WTC11 (cell line): ENCODE results near the gene AKT2. TPM values are rescaled to one million over a fixed set of nuclear protein-coding genes. Genes with fewer than 3 reads are reported as not detected.

ENCODE experiments used
- ATAC-seq: fragments of 200-7000 bp; cut with Tn5 transposase; 2 replicates; pipeline ENCODE4 v1.10.0; 2021; ENCODE audit warnings: mild to moderate bottlenecking, moderate library complexity
- CTCF ChIA-PET: fragments of 300-600 bp; sonication (Branson Sonifier 250); formaldehyde crosslinking; loops from one replicate; lab custom pipeline; 2021; ENCODE audit warnings: antibody characterized with exemption; lab: Charles Lee
- POLR2A ChIA-PET: fragments of 350-600 bp; sonication (Branson Sonifier 250); formaldehyde crosslinking; loops from one replicate; lab custom pipeline; 2021; ENCODE audit warnings: antibody characterized with exemption; lab: Charles Lee
- DNase-seq: peaks from one replicate; pipeline ENCODE4 v3.0.0; 2021; ENCODE audit warnings: low spot score
- H3K27ac Mint-ChIP-seq: 2 replicates; pipeline ENCODE4 v1.8.0; 2021; ENCODE audit warnings: mixed read lengths
- H3K27me3 Mint-ChIP-seq: 2 replicates; pipeline ENCODE4 v1.8.0; 2021; ENCODE audit warnings: low read depth, mild to moderate bottlenecking, moderate library complexity, mixed read lengths
- H3K36me3 Mint-ChIP-seq: 2 replicates; pipeline ENCODE4 v1.8.0; 2021; ENCODE audit warnings: mixed read lengths
- H3K4me1 Mint-ChIP-seq: 2 replicates; pipeline ENCODE4 v1.8.0; 2022; ENCODE audit warnings: mixed read lengths
- H3K4me3 Mint-ChIP-seq: 2 replicates; pipeline ENCODE4 v1.8.0; 2021; ENCODE audit warnings: mild to moderate bottlenecking, moderate library complexity, mixed read lengths
- H3K9me3 Mint-ChIP-seq: 2 replicates; pipeline ENCODE4 v1.8.0; 2021; ENCODE audit warnings: mixed read lengths
- ATF2 ChIP-seq: sonication (generic); formaldehyde crosslinking; IDR thresholded peaks from 2 replicates; pipeline ENCODE4 v1.8.1; 2022; ENCODE audit warnings: low read depth, missing genetic modification reagents, borderline replicate concordance
- CDX4 ChIP-seq: fragments of 250-450 bp; sonication (Bioruptor Pico); IDR thresholded peaks from 2 replicates; pipeline ENCODE4 v1.9.0; 2021; ENCODE audit warnings: moderate library complexity, mild to moderate bottlenecking, inconsistent platforms, borderline replicate concordance
- FOXP1 ChIP-seq: sonication (generic); formaldehyde crosslinking; IDR thresholded peaks from 2 replicates; pipeline ENCODE4 v1.8.0; 2022; ENCODE audit warnings: missing genetic modification reagents, mild to moderate bottlenecking, moderate library complexity, borderline replicate concordance
- HMGA2 ChIP-seq: fragments of 250-450 bp; sonication (Bioruptor Pico); IDR thresholded peaks from 2 replicates; pipeline ENCODE4 v1.4.0; 2021; ENCODE audit warnings: mild to moderate bottlenecking, moderate library complexity
- IRF2 ChIP-seq: sonication (generic); formaldehyde crosslinking; IDR thresholded peaks from 2 replicates; pipeline ENCODE4 v1.8.0; 2022; ENCODE audit warnings: low read depth, missing genetic modification reagents, borderline replicate concordance
- NR3C1 ChIP-seq: sonication (generic); formaldehyde crosslinking; conservative IDR thresholded peaks from 2 replicates; pipeline ENCODE4 v1.8.1; 2023; ENCODE audit warnings: low read depth, mild to moderate bottlenecking, missing genetic modification reagents
- SMAD3 ChIP-seq: sonication (generic); formaldehyde crosslinking; IDR thresholded peaks from 2 replicates; pipeline ENCODE4 v1.8.0; 2022; ENCODE audit warnings: missing genetic modification reagents, mild to moderate bottlenecking, borderline replicate concordance
- ZNF121 ChIP-seq: sonication (generic); formaldehyde crosslinking; IDR thresholded peaks from 2 replicates; pipeline ENCODE4 v1.8.0; 2023; ENCODE audit warnings: missing genetic modification reagents
- total RNA-seq: library from RNA; stranded (reverse); gene quantifications from 3 replicates; pipeline ENCODE4 v1.2.3, GENCODE V29; 2021
- TF ChIP-seq, protein P1 (sequence below): sonication (generic); formaldehyde crosslinking; IDR thresholded peaks from 2 replicates; pipeline ENCODE4 v1.8.0; 2022; ENCODE audit warnings: missing genetic modification reagents
- TF ChIP-seq, protein P2 (sequence below): sonication (generic); formaldehyde crosslinking; IDR thresholded peaks from 2 replicates; pipeline ENCODE4 v1.8.0; 2023; ENCODE audit warnings: missing genetic modification reagents, mild to moderate bottlenecking, borderline replicate concordance
- TF ChIP-seq, protein P3 (sequence below): fragments of 250-450 bp; sonication (Bioruptor Pico); IDR thresholded peaks from 2 replicates; pipeline ENCODE4 v1.9.0; 2021; ENCODE audit warnings: mild to moderate bottlenecking, borderline replicate concordance
- TF ChIP-seq, protein P4 (sequence below): fragments of 250-450 bp; sonication (Bioruptor Pico); conservative IDR thresholded peaks from 2 replicates; pipeline ENCODE4 v1.9.0; 2021; ENCODE audit warnings: mild to moderate bottlenecking
- TF ChIP-seq, protein P5 (sequence below): sonication (generic); formaldehyde crosslinking; IDR thresholded peaks from 2 replicates; pipeline ENCODE4 v1.8.1; 2023; ENCODE audit warnings: mild to moderate bottlenecking, missing genetic modification reagents

AKT2 gene
- total RNA-seq, 1 experiment from 2014 or later = 156 TPM

DNA sequence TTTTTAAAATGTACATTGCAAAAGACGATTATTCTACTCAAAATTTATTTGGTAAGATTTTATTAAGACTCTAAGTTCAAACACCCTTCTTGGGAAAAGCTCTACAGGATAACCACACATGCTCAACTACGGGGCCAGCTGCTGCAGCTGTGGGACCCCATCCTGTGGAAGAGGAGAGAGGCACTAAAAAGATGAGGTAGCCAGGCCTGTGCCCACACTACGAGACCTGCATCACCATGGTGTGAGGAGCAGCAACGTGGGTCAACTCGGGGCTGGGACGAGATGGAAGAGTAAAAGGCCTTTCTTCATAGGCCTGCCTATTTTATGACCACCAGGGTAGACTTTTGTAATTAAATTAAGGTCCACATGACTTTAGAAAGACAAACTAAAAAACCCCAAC, 54.1 kb downstream of the AKT2 start:
- ChIA-PET POLR2A (no interaction called here), CTCF (interaction anchor here (0.6 to 3.5 kb wide), 7 partner anchors 8 to 306 kb away, joined by 3 to 28 read pairs (median 5); partner anchors contain the start of gene TTC9B)
- no peaks in the 10 kb centered on the region for H3K9me3 Mint-ChIP-seq
- peaks cover 36% of the 10 kb centered on the region for H3K4me1 Mint-ChIP-seq
- no peak overlapping the region; the same call in 1 of the 2 replicates for H3K4me3 Mint-ChIP-seq
- ATAC-seq = no peak
- DNase-seq = no peak
- H3K27ac Mint-ChIP-seq = peak overlapping the region; percentile 92; the same call in 1 of the 2 replicates
- H3K36me3 Mint-ChIP-seq = no peaks in the 10 kb centered on the region
- TF ChIP-seq NR3C1 (CRISPR knock-in tag) (no peak), FOXP1 (CRISPR knock-in tag) (no peak), CDX4 (CRISPR knock-in tag) (no peak), SMAD3 (CRISPR knock-in tag) (no peak)
- TF ChIP-seq, protein P1, sequence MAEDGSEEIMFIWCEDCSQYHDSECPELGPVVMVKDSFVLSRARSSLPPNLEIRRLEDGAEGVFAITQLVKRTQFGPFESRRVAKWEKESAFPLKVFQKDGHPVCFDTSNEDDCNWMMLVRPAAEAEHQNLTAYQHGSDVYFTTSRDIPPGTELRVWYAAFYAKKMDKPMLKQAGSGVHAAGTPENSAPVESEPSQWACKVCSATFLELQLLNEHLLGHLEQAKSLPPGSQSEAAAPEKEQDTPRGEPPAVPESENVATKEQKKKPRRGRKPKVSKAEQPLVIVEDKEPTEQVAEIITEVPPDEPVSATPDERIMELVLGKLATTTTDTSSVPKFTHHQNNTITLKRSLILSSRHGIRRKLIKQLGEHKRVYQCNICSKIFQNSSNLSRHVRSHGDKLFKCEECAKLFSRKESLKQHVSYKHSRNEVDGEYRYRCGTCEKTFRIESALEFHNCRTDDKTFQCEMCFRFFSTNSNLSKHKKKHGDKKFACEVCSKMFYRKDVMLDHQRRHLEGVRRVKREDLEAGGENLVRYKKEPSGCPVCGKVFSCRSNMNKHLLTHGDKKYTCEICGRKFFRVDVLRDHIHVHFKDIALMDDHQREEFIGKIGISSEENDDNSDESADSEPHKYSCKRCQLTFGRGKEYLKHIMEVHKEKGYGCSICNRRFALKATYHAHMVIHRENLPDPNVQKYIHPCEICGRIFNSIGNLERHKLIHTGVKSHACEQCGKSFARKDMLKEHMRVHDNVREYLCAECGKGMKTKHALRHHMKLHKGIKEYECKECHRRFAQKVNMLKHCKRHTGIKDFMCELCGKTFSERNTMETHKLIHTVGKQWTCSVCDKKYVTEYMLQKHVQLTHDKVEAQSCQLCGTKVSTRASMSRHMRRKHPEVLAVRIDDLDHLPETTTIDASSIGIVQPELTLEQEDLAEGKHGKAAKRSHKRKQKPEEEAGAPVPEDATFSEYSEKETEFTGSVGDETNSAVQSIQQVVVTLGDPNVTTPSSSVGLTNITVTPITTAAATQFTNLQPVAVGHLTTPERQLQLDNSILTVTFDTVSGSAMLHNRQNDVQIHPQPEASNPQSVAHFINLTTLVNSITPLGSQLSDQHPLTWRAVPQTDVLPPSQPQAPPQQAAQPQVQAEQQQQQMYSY (CRISPR knock-in tag) = no peak
- TF ChIP-seq, protein P2, sequence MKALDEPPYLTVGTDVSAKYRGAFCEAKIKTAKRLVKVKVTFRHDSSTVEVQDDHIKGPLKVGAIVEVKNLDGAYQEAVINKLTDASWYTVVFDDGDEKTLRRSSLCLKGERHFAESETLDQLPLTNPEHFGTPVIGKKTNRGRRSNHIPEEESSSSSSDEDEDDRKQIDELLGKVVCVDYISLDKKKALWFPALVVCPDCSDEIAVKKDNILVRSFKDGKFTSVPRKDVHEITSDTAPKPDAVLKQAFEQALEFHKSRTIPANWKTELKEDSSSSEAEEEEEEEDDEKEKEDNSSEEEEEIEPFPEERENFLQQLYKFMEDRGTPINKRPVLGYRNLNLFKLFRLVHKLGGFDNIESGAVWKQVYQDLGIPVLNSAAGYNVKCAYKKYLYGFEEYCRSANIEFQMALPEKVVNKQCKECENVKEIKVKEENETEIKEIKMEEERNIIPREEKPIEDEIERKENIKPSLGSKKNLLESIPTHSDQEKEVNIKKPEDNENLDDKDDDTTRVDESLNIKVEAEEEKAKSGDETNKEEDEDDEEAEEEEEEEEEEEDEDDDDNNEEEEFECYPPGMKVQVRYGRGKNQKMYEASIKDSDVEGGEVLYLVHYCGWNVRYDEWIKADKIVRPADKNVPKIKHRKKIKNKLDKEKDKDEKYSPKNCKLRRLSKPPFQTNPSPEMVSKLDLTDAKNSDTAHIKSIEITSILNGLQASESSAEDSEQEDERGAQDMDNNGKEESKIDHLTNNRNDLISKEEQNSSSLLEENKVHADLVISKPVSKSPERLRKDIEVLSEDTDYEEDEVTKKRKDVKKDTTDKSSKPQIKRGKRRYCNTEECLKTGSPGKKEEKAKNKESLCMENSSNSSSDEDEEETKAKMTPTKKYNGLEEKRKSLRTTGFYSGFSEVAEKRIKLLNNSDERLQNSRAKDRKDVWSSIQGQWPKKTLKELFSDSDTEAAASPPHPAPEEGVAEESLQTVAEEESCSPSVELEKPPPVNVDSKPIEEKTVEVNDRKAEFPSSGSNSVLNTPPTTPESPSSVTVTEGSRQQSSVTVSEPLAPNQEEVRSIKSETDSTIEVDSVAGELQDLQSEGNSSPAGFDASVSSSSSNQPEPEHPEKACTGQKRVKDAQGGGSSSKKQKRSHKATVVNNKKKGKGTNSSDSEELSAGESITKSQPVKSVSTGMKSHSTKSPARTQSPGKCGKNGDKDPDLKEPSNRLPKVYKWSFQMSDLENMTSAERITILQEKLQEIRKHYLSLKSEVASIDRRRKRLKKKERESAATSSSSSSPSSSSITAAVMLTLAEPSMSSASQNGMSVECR (CRISPR knock-in tag) = no peak
- TF ChIP-seq, protein P3, sequence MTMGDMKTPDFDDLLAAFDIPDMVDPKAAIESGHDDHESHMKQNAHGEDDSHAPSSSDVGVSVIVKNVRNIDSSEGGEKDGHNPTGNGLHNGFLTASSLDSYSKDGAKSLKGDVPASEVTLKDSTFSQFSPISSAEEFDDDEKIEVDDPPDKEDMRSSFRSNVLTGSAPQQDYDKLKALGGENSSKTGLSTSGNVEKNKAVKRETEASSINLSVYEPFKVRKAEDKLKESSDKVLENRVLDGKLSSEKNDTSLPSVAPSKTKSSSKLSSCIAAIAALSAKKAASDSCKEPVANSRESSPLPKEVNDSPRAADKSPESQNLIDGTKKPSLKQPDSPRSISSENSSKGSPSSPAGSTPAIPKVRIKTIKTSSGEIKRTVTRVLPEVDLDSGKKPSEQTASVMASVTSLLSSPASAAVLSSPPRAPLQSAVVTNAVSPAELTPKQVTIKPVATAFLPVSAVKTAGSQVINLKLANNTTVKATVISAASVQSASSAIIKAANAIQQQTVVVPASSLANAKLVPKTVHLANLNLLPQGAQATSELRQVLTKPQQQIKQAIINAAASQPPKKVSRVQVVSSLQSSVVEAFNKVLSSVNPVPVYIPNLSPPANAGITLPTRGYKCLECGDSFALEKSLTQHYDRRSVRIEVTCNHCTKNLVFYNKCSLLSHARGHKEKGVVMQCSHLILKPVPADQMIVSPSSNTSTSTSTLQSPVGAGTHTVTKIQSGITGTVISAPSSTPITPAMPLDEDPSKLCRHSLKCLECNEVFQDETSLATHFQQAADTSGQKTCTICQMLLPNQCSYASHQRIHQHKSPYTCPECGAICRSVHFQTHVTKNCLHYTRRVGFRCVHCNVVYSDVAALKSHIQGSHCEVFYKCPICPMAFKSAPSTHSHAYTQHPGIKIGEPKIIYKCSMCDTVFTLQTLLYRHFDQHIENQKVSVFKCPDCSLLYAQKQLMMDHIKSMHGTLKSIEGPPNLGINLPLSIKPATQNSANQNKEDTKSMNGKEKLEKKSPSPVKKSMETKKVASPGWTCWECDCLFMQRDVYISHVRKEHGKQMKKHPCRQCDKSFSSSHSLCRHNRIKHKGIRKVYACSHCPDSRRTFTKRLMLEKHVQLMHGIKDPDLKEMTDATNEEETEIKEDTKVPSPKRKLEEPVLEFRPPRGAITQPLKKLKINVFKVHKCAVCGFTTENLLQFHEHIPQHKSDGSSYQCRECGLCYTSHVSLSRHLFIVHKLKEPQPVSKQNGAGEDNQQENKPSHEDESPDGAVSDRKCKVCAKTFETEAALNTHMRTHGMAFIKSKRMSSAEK (CRISPR knock-in tag) = no peak
- H3K27me3 Mint-ChIP-seq = peaks cover 23% of the 10 kb centered on the region

DNA sequence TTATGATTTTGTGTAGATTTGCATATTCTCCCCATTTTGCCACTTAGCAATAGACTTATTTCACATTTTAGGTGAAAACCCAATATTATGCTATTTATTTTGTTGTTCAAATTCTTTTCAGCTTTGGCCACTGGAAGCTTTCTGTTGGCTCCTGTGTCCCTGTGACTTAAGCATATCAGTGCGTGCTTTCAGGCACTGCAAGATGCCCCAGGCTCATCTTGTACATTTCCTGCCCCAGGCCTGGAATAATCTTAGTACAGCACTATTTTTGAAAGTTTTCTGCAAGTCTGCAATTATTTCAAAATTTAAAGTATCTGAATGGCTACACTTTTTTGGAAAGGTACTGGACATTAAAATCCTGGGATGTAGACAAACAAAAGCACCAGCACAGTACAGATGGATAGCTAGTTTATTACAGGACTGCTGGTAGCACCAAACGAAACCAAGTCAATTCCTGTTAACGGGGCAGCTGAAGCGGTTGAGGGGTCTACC, 55.2 kb downstream of the AKT2 start:
- Mint-ChIP-seq H3K36me3 (no peaks in the 10 kb centered on the region), H3K27me3 (peaks cover 33% of the 10 kb centered on the region), H3K4me3 (no peak overlapping the region), H3K27ac (no peak overlapping the region; the same call in 1 of the 2 replicates), H3K9me3 (no peaks in the 10 kb centered on the region), H3K4me1 (peaks cover 41% of the 10 kb centered on the region)
- DNase-seq (no peak), ATAC-seq (no peak)
- ChIA-PET CTCF (interaction anchor here (1.0 to 3.5 kb wide), 3 partner anchors 12 to 75 kb away, joined by 4 to 28 read pairs (median 4); partner anchors contain the start of gene TTC9B), POLR2A (no interaction called here)
- TF ChIP-seq, protein P4, sequence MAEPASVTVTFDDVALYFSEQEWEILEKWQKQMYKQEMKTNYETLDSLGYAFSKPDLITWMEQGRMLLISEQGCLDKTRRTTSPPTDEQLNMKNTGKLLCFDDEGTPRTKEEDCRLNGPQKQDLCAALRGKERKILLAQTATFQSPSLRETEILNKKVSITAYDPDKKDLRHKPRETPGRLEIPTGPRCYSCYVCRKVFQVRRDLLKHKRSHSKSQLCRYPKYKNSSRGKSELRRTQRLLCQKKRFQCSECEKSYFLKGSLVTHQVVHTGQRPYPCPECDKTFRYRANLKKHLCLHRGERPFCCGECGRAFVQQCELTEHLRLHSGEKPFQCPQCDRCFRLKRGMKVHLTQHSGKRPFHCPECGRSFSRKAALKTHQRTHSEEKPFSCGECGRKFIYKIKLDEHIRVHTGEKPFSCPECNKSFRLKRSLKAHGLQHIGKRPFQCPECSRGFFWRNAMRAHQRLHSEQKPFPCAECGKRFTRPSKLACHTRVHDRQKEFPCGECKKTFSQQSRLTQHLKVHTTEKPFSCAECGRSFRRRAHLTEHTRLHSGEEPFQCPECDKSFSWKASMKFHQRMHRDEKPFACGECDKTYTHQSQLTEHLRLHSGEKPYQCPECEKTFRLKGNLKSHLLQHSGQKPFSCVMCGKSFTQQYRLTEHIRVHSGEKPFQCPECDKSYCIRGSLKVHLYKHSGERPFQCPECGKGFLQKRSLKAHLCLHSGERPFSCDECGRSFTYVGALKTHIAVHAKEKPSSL (CRISPR knock-in tag) = no peak
- no peak for TF ChIP-seq HMGA2 (CRISPR knock-in tag)
- TF ChIP-seq, protein P5, sequence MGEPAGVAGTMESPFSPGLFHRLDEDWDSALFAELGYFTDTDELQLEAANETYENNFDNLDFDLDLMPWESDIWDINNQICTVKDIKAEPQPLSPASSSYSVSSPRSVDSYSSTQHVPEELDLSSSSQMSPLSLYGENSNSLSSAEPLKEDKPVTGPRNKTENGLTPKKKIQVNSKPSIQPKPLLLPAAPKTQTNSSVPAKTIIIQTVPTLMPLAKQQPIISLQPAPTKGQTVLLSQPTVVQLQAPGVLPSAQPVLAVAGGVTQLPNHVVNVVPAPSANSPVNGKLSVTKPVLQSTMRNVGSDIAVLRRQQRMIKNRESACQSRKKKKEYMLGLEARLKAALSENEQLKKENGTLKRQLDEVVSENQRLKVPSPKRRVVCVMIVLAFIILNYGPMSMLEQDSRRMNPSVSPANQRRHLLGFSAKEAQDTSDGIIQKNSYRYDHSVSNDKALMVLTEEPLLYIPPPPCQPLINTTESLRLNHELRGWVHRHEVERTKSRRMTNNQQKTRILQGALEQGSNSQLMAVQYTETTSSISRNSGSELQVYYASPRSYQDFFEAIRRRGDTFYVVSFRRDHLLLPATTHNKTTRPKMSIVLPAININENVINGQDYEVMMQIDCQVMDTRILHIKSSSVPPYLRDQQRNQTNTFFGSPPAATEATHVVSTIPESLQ (CRISPR knock-in tag) = no peak
- no peak for TF ChIP-seq NR3C1 (CRISPR knock-in tag)
- no peak for TF ChIP-seq ATF2
- no peak for TF ChIP-seq IRF2 (CRISPR knock-in tag)
- no peak for TF ChIP-seq ZNF121 (CRISPR knock-in tag)
